Measurements from ENCODE around the gene SLC6A12.

SLC6A12 gene

DNA sequence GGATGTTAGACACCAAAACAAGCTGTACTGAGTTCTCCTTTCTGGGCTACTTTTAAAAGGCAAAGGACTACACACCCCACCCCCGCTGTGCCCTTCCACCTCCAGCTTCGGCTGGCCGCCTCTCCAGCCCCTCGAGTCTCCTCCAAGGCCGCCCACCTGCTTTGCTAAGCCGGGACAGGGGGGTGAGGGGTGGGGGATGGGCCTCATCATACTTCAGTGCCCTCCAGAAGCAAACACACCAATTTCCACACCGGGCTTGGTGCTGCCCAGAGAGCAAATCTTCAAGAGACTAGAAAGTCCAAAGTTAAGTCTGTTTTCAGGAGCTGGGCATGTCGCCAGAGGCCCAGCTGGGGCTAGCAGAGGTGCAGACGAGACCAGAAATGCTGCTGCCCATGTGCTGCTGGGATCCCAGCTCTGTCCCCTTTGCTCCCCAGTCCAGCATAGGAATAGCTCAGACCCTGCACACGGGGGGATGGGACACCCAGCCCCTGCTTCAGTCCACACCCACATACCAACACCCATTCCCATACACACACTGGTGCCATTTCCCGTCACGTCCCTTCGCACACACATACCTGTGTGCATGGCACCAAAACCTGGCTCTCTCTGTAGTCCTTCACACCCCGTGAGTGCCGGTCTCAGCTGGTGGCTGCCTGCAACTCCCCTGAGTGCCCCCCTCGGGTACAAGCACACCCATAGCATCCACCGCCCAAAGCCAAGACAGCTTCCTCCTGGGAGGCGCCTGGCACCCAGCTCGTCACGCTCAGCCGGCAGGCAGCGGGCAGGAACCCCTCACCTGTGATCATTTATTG is 1.0 kb downstream of the SLC6A12 start:
- no peaks in the 10 kb centered on the region for H3K4me1 ChIP-seq (ENCODE audit: insufficient read depth, low read length)
- H3K27me3 ChIP-seq (ENCODE audit: control insufficient read depth in 1 of 2, insufficient read depth in 2 of 2, low read length in 2 of 2): peaks cover 0 to 38% of the 10 kb centered on the region in 2 donors
- H3K4me3 ChIP-seq (ENCODE audit: low read depth in 1 of 2, low read length in 2 of 2): no peak overlapping the region
- H3K9me3 ChIP-seq (ENCODE audit: low read length): no peaks in the 10 kb centered on the region
- no peaks in the 10 kb centered on the region for H3K36me3 ChIP-seq (ENCODE audit: insufficient read depth, low read length)
- H3K9ac ChIP-seq (ENCODE audit: low read length): no peak overlapping the region
- no peak overlapping the region for H3K27ac ChIP-seq (ENCODE audit: low read depth, low read length)

DNA sequence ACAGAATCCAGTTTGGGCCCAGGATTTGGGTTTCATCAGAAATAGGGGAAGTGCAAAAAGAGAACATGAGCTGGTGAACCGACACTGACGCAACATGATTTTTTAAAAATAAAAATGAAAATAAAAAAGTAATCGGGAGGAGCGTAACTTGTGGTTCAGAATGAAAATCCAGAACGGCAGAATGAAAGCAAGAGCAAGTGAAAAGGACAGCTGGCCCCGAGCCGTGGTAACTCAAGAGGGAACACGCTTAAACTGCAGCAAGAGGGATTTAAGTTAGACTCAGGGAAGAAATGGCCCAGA is 1.6 kb downstream of the SLC6A12 start:
- Histone ChIP-seq H3K36me3 (ENCODE audit: insufficient read depth, low read length) (no peaks in the 10 kb centered on the region), H3K27ac (ENCODE audit: low read depth, low read length) (no peak overlapping the region), H3K4me1 (ENCODE audit: insufficient read depth, low read length) (no peaks in the 10 kb centered on the region), H3K9ac (ENCODE audit: low read length) (no peak overlapping the region), H3K9me3 (ENCODE audit: low read length) (no peaks in the 10 kb centered on the region), H3K4me3 (ENCODE audit: low read depth in 1 of 2, low read length in 2 of 2) (no peak overlapping the region), H3K27me3 (ENCODE audit: control insufficient read depth in 1 of 2, insufficient read depth in 2 of 2, low read length in 2 of 2) (peaks cover 0 to 38% of the 10 kb centered on the region in 2 donors)

- H3K4me1 ChIP-seq (ENCODE audit: insufficient read depth, low read length): no peaks in the 10 kb centered on the region
- H3K9me3 ChIP-seq (ENCODE audit: low read length): no peaks in the 10 kb centered on the region
- H3K27ac ChIP-seq (ENCODE audit: low read depth, low read length): no peak overlapping the region
- peaks cover 0 to 40% of the 10 kb centered on the region in 2 donors for H3K27me3 ChIP-seq (ENCODE audit: control insufficient read depth in 1 of 2, insufficient read depth in 2 of 2, low read length in 2 of 2)
- H3K9ac ChIP-seq (ENCODE audit: low read length): no peak overlapping the region
- H3K4me3 ChIP-seq (ENCODE audit: low read depth in 1 of 2, low read length in 2 of 2): no peak overlapping the region
- H3K36me3 ChIP-seq (ENCODE audit: insufficient read depth, low read length): no peaks in the 10 kb centered on the region
Measured at GRCh38 chr12:211639-212414, 2.1 kb downstream of the SLC6A12 start.

- H3K36me3 ChIP-seq (ENCODE audit: insufficient read depth, low read length): no peaks in the 10 kb centered on the region
- H3K27ac ChIP-seq (ENCODE audit: low read depth, low read length): no peak overlapping the region
- no peak overlapping the region for H3K4me3 ChIP-seq (ENCODE audit: low read depth in 1 of 2, low read length in 2 of 2)
Measured at GRCh38 chr12:211142-211465, 2.9 kb downstream of the SLC6A12 start.

DNA sequence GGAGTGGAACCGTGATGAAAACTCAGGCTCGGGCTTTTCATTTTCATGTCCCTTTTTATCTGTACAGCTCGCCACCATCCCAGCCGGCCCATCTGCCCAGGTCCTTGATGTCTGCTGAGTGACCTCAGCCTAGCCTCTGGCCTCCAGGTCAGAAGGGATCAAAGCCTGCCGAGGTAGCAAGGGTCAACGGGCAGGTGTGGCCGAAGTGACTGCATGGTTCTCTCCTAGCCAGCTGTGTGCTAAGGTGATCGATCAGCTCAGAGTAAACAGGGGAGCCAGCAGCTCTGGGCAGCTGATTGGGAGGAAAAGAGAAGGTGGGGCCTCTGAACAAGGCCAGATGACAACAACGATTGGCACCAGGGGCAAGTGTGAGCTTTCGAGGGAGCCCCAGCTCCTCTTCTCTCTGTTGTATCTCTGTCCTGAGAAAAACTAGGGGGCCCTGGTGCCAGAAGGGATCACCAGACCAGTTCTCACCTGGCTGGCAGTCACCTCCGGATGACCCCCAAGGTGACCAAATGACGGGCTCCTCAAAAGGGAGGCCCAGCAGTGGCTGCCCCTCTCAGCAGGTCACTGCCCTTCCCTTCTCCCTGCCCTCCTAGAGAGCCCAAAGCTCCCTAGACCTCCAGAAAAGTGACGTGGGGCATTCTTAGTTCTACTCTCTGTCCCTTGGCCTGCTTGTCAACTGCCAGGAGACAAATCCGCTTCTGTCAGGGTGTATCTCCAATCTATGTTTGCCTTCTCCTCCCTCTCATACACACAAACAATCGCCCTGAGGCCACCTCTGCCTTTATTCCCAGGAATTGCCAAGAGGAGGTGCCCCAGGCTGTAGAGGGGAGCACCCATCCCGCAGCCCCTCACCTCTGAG is 3.4 kb downstream of the SLC6A12 start:
- Histone ChIP-seq H3K36me3 (ENCODE audit: insufficient read depth, low read length) (no peaks in the 10 kb centered on the region), H3K27ac (ENCODE audit: low read depth, low read length) (no peak overlapping the region), H3K27me3 (ENCODE audit: control insufficient read depth in 1 of 2, insufficient read depth in 2 of 2, low read length in 2 of 2) (peaks cover 0 to 48% of the 10 kb centered on the region in 2 donors), H3K4me1 (ENCODE audit: insufficient read depth, low read length) (no peaks in the 10 kb centered on the region), H3K4me3 (ENCODE audit: low read depth in 1 of 2, low read length in 2 of 2) (no peak overlapping the region), H3K9me3 (ENCODE audit: low read length) (no peaks in the 10 kb centered on the region), H3K9ac (ENCODE audit: low read length) (no peak overlapping the region)

More at GRCh38 chr12:211142-211465, 2.9 kb downstream of the SLC6A12 start:
- H3K9me3 ChIP-seq (ENCODE audit: low read length): no peaks in the 10 kb centered on the region
- H3K4me1 ChIP-seq (ENCODE audit: insufficient read depth, low read length): no peaks in the 10 kb centered on the region
- H3K27me3 ChIP-seq (ENCODE audit: control insufficient read depth in 1 of 2, insufficient read depth in 2 of 2, low read length in 2 of 2): peaks cover 0 to 48% of the 10 kb centered on the region in 2 donors
- no peak overlapping the region for H3K9ac ChIP-seq (ENCODE audit: low read length)

- Histone ChIP-seq H3K27me3 (ENCODE audit: control insufficient read depth in 1 of 2, insufficient read depth in 2 of 2, low read length in 2 of 2) (peaks cover 0 to 53% of the 10 kb centered on the region in 2 donors), H3K4me3 (ENCODE audit: low read depth in 1 of 2, low read length in 2 of 2) (no peak overlapping the region), H3K36me3 (ENCODE audit: insufficient read depth, low read length) (no peaks in the 10 kb centered on the region), H3K4me1 (ENCODE audit: insufficient read depth, low read length) (no peaks in the 10 kb centered on the region), H3K27ac (ENCODE audit: low read depth, low read length) (no peak overlapping the region), H3K9me3 (ENCODE audit: low read length) (no peaks in the 10 kb centered on the region), H3K9ac (ENCODE audit: low read length) (no peak overlapping the region)
Measured at GRCh38 chr12:209851-210250, 4.1 kb downstream of the SLC6A12 start.

- Histone ChIP-seq H3K4me1 (ENCODE audit: insufficient read depth, low read length) (no peaks in the 10 kb centered on the region), H3K4me3 (ENCODE audit: low read depth in 1 of 2, low read length in 2 of 2) (no peak overlapping the region), H3K36me3 (ENCODE audit: insufficient read depth, low read length) (no peaks in the 10 kb centered on the region), H3K9me3 (ENCODE audit: low read length) (no peaks in the 10 kb centered on the region), H3K9ac (ENCODE audit: low read length) (no peak overlapping the region), H3K27ac (ENCODE audit: low read depth, low read length) (no peak overlapping the region), H3K27me3 (ENCODE audit: control insufficient read depth in 1 of 2, insufficient read depth in 2 of 2, low read length in 2 of 2) (peaks cover 4 to 57% of the 10 kb centered on the region in 2 donors)
Measured at GRCh38 chr12:209246-209645, 4.7 kb downstream of the SLC6A12 start.

DNA sequence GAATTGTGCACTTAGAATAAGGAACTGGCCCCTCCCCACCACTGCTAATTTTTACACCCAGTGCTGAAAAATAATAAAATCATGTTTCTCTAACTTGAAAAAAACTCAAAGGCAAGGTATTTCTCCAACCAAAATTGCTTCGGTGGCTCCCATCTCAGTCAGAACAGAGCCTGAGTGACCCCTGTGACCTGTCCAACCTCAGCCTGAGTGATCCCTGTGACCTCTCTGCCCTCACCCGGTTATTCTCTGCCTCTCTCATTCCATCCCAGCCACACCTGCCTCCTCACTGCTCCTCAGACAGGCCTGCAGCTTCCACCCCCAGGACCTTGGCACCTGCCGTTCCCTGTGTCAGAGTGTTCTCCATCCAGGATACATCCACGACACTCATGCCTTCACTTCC is 5.1 kb downstream of the SLC6A12 start:
- Histone ChIP-seq H3K4me1 (ENCODE audit: insufficient read depth, low read length) (no peaks in the 10 kb centered on the region), H3K9me3 (ENCODE audit: low read length) (no peaks in the 10 kb centered on the region), H3K9ac (ENCODE audit: low read length) (no peak overlapping the region), H3K4me3 (ENCODE audit: low read depth in 1 of 2, low read length in 2 of 2) (no peak overlapping the region), H3K27me3 (ENCODE audit: control insufficient read depth in 1 of 2, insufficient read depth in 2 of 2, low read length in 2 of 2) (peaks cover 9 to 59% of the 10 kb centered on the region in 2 donors), H3K27ac (ENCODE audit: low read depth, low read length) (no peak overlapping the region), H3K36me3 (ENCODE audit: insufficient read depth, low read length) (no peaks in the 10 kb centered on the region)

DNA sequence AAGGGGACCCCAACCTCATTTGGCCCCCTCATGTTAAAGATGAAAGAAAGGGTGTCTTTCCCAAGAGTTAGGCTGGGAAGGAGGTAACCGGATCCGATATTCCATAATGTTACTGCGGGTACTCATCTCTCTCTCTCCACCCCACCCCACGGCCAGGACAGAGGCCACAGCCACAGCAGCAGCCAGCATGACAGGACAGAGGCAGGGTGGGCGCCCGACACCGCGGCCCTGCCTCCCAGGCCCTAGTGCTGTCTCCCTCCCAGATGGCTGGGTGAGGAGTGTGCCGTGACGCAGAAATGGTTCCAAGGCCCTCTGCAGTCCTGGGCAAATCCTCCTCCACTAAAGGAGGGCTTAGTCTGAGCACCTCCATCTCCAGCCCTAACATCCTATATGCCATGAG is 6.2 kb downstream of the SLC6A12 start:
- Histone ChIP-seq H3K9ac (ENCODE audit: low read length) (no peak overlapping the region), H3K4me3 (ENCODE audit: low read depth in 1 of 2, low read length in 2 of 2) (no peak overlapping the region), H3K36me3 (ENCODE audit: insufficient read depth, low read length) (no peaks in the 10 kb centered on the region), H3K4me1 (ENCODE audit: insufficient read depth, low read length) (no peaks in the 10 kb centered on the region), H3K27ac (ENCODE audit: low read depth, low read length) (no peak overlapping the region), H3K27me3 (ENCODE audit: control insufficient read depth in 1 of 2, insufficient read depth in 2 of 2, low read length in 2 of 2) (peaks cover 9 to 59% of the 10 kb centered on the region in 2 donors), H3K9me3 (ENCODE audit: low read length) (no peaks in the 10 kb centered on the region)

- no peaks in the 10 kb centered on the region for H3K36me3 ChIP-seq (ENCODE audit: insufficient read depth, low read length)
- H3K27ac ChIP-seq (ENCODE audit: low read depth, low read length): no peak overlapping the region
- no peaks in the 10 kb centered on the region for H3K4me1 ChIP-seq (ENCODE audit: insufficient read depth, low read length)
- H3K4me3 ChIP-seq (ENCODE audit: low read depth in 1 of 2, low read length in 2 of 2): no peak overlapping the region
- no peak overlapping the region for H3K9ac ChIP-seq (ENCODE audit: low read length)
- H3K9me3 ChIP-seq (ENCODE audit: low read length): no peaks in the 10 kb centered on the region
- H3K27me3 ChIP-seq (ENCODE audit: control insufficient read depth in 1 of 2, insufficient read depth in 2 of 2, low read length in 2 of 2): peaks cover 9 to 65% of the 10 kb centered on the region in 2 donors
Measured at GRCh38 chr12:206746-207440, 7.1 kb downstream of the SLC6A12 start.

DNA sequence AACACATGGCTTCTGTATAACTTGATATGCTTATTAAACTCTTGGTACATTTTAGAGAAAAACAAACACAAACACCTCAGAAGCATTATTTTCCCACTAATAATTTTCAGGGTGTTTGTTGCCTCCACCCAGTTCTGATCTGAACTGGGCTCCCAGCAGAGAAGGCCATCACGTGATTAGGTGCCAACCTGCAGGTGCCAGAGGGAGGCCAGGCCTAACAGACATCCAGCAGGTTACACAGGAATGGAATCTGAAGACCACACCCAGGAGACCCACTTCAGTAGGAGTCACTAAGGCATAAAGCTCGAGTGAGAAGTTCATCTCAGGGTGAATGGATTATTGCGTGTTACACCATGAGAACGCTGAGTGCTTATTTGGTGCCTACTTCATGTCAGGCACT is 8.9 kb downstream of the SLC6A12 start:
- H3K9me3 ChIP-seq (ENCODE audit: low read length): no peaks in the 10 kb centered on the region
- no peaks in the 10 kb centered on the region for H3K36me3 ChIP-seq (ENCODE audit: insufficient read depth, low read length)
- no peaks in the 10 kb centered on the region for H3K4me1 ChIP-seq (ENCODE audit: insufficient read depth, low read length)
- peaks cover 9 to 62% of the 10 kb centered on the region in 2 donors for H3K27me3 ChIP-seq (ENCODE audit: control insufficient read depth in 1 of 2, insufficient read depth in 2 of 2, low read length in 2 of 2)
- no peak overlapping the region for H3K9ac ChIP-seq (ENCODE audit: low read length)
- no peak overlapping the region for H3K27ac ChIP-seq (ENCODE audit: low read depth, low read length)
- H3K4me3 ChIP-seq (ENCODE audit: low read depth in 1 of 2, low read length in 2 of 2): no peak overlapping the region

All from muscle layer of colon (tissue), 2 donors.